ENCODE results near the gene TMEM205. TPM values are rescaled to one million over a fixed set of nuclear protein-coding genes. Genes with fewer than 3 reads are reported as not detected.
"Not testable (repeated sequence)": the region's sequence is repeated elsewhere in the genome, so short reads cannot be mapped to it uniquely, and the experiment has no call there.

TMEM205 gene
- total RNA-seq, 2 donors from 2014 or later = 219 to 541 TPM

- Histone ChIP-seq H3K4me1 (replicated peaks) (peaks cover 17% of the 10 kb centered on the region), H3K4me3 (no peak overlapping the region), H3K9me3 (no peaks in the 10 kb centered on the region), H3K27ac (no peak overlapping the region), H3K27me3 (replicated peaks; ENCODE audit: insufficient read depth) (no peaks in the 10 kb centered on the region), H3K36me3 (no peaks in the 10 kb centered on the region)
- WGBS = 80% methylated on average over 7 of the region's 7 CpGs
- no peak for TF ChIP-seq POLR2A (IDR thresholded peaks at IDR 0.05)
- TF ChIP-seq CTCF (IDR thresholded peaks at IDR 0.05) = no peak
- TF ChIP-seq POLR2AphosphoS5 (IDR thresholded peaks at IDR 0.05) = no peak
- no peak for DNase-seq (ENCODE audit: low spot score)
- intact Hi-C loops (cut with DNase I) = no loop called here
These were observed 1.5 kb upstream of the TMEM205 start for GRCh38 chr19:11347546-11348039.

- DNase-seq (ENCODE audit: low spot score) = no peak
- Histone ChIP-seq H3K27ac (peak overlapping the region; percentile 83 to 88), H3K36me3 (no peaks in the 10 kb centered on the region), H3K27me3 (replicated peaks; ENCODE audit: insufficient read depth) (no peaks in the 10 kb centered on the region), H3K9me3 (no peaks in the 10 kb centered on the region), H3K4me3 (peak overlapping the region; percentile 49 to 66), H3K4me1 (replicated peaks) (peaks cover 17% of the 10 kb centered on the region)
- no peak for TF ChIP-seq POLR2AphosphoS5 (IDR thresholded peaks at IDR 0.05)
- TF ChIP-seq POLR2A (IDR thresholded peaks at IDR 0.05) = no peak
- no peak for TF ChIP-seq CTCF (IDR thresholded peaks at IDR 0.05)
- intact Hi-C loops (cut with DNase I) = no loop called here
- WGBS = 39% methylated on average over 15 of the region's 15 CpGs
These were observed 805 bp downstream of the TMEM205 start for GRCh38 chr19:11345122-11345803.

GRCh38 chr19:11342429-11342828, 3.6 kb downstream of the TMEM205 start:
- Histone ChIP-seq H3K27me3 (replicated peaks; ENCODE audit: insufficient read depth) (no peaks in the 10 kb centered on the region), H3K36me3 (no peaks in the 10 kb centered on the region), H3K9me3 (no peaks in the 10 kb centered on the region), H3K27ac (peak overlapping the region in 1 of 2 donors; percentile 88), H3K4me1 (replicated peaks) (peaks cover 20% of the 10 kb centered on the region), H3K4me3 (no peak overlapping the region)
- intact Hi-C loops (cut with DNase I) = no loop called here
- 93% methylated on average over 3 of the region's 3 CpGs for WGBS
- TF ChIP-seq CTCF (IDR thresholded peaks at IDR 0.05) (no peak), POLR2A (IDR thresholded peaks at IDR 0.05) (no peak), POLR2AphosphoS5 (IDR thresholded peaks at IDR 0.05) (no peak)
- no peak for DNase-seq (ENCODE audit: low spot score)

GRCh38 chr19:11340099-11340467, 6.0 kb downstream of the TMEM205 start:
- intact Hi-C loops (cut with DNase I); H3K9me3 ChIP-seq; DNase-seq (ENCODE audit: low spot score); H3K27me3 ChIP-seq (replicated peaks; ENCODE audit: insufficient read depth); H3K4me3 ChIP-seq: not testable (repeated sequence)
- H3K36me3 ChIP-seq = peaks cover 0 to 13% of the 10 kb centered on the region in 2 donors
- 91% methylated on average over 8 of the region's 8 CpGs for WGBS
- peak overlapping the region; percentile 87 to 90 for H3K27ac ChIP-seq
- H3K4me1 ChIP-seq (replicated peaks) = peaks cover 16% of the 10 kb centered on the region

- DNase-seq (ENCODE audit: low spot score) = peak; percentile 93
- H3K27ac ChIP-seq = peak within 1 kb of the TSS; percentile 87 to 90
- H3K4me3 ChIP-seq = peak within 1 kb of the TSS; percentile 75 to 83
- no peaks in the 10 kb centered on the region for H3K27me3 ChIP-seq (replicated peaks; ENCODE audit: insufficient read depth)
- WGBS = 5% methylated on average over 53 of the region's 53 CpGs
- H3K36me3 ChIP-seq = peaks cover 0 to 14% of the 10 kb centered on the region in 2 donors
- peak; percentile 85 for TF ChIP-seq POLR2AphosphoS5 (IDR thresholded peaks at IDR 0.05)
- TF ChIP-seq CTCF (IDR thresholded peaks at IDR 0.05) = no peak
- peak; percentile 77 for TF ChIP-seq POLR2A (IDR thresholded peaks at IDR 0.05)
- peaks cover 12% of the 10 kb centered on the region for H3K4me1 ChIP-seq (replicated peaks)
- no peaks in the 10 kb centered on the region for H3K9me3 ChIP-seq
- intact Hi-C loops (cut with DNase I) = loop anchor here (5.0 kb wide), 1 partner anchor 38 kb away; no protein-coding TSS in a partner anchor
These were observed 6.6 kb downstream of the TMEM205 start, which contains the start of gene RAB3D for GRCh38 chr19:11339254-11340098. TSS of gene RAB3D (minus strand) at chr19:11339657. CDS start at chr19:11337399, 2,258 bp downstream.

Data from prostate gland (tissue), 2 donors.